ENCODE results near the gene ARID1B. TPM values are rescaled to one million over a fixed set of nuclear protein-coding genes. Genes with fewer than 3 reads are reported as not detected.

Gene ARID1B
- total RNA-seq, 2 donors from 2014 or later = 69.0 to 85.4 TPM

DNA sequence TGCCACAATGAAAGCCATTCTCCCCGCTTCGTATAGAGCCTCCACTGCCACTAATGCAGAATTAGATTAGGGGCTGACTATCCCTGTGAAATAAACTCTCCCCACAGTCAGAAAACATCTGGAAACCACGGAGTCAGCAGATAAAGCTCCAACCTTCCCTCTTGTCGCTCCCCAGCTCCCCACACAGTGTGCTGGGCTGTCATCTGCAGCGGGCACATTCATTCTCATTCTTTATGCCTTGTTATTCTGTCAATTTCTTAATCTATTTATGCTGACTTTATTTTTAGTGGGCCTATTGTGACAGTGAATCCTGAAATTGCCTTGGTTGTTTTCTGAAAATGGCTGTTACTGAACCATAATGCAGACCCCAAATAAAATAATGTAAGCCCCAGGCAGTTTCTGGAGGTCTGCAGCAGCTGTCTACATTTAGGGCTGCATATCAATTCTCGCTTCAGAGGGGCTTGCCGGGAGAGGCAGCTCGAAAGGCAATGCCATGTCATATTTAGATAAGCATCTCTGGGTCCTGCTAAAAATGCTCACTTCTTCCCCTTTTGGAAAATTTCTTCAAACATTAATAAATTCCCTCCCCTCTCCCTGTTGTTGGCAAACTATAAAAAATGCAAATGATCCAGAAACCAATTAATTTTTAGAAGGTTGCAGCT, 474.5 kb downstream of the ARID1B start:
- DNase-seq (no peak), ATAC-seq (no peak)
- intact Hi-C loops (cut with DNase I, micrococcal nuclease) = no loop called here

DNA sequence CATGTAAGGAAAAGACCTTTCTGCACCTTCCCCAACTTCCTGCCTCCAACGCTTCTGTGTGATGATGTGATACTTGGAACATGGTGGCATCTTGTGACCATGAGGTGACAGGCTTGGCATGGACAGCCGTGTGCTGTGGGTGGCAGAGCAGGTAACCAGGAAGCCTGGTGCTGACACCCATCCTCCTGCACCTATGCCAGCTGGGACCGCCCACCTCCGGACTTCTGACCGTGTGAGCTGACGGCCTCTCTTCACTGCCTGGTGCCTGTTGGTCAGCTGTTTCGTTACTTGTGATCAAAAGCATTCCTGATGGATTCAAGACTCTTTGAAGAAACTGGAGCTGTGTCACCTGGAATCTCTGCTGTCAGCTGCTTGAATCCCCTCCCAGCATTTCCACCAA, 475.8 kb downstream of the ARID1B start:
- intact Hi-C loops (cut with DNase I, micrococcal nuclease) = no loop called here
- ATAC-seq (peak; percentile 88), DNase-seq (peak in 1 of 2 donors; percentile 47)

DNA sequence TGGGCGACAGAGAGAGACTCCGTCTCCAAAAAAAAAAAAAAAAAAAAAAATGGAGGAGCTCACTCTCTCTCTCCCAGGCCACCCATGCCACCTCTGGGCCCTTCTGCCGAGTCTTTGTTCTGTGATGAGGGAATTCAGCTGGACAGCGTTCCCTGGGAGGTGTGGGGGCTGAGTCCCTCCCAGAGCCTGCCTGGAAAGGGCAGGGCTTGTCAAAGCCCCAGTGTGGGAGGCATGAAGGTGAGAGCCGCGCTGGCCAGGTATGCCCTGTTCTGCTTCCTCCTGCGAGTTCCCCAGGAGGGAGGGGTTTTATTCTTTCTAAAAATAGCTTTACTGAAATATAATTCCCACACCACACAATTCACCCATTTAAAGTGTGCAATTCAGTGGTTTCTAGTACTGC, 476.5 kb downstream of the ARID1B start:
- intact Hi-C loops (cut with DNase I, micrococcal nuclease) = no loop called here
- DNase-seq (peak in 1 of 2 donors; percentile 52), ATAC-seq (peak; percentile 87)

DNA sequence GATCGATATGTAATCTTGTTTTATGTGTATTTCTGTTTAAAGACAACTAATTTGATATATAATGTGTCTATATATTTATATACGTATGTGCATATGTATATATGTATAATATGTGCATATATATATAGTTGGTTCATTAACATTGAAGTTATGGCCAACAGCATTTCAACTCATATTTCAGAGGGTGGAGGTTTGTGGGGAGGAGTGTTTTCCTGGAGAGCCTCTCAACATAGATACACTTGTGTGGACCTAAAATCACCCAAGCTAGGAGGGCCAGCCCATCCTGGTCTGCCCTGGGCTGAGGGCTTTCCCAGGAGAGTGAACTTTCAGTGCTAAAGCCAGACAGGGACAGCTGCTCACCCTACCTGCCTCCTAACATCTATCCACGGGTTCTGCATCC, 477.4 kb downstream of the ARID1B start:
- ATAC-seq = no peak
- intact Hi-C loops (cut with DNase I, micrococcal nuclease) = no loop called here
- no peak for DNase-seq

DNA sequence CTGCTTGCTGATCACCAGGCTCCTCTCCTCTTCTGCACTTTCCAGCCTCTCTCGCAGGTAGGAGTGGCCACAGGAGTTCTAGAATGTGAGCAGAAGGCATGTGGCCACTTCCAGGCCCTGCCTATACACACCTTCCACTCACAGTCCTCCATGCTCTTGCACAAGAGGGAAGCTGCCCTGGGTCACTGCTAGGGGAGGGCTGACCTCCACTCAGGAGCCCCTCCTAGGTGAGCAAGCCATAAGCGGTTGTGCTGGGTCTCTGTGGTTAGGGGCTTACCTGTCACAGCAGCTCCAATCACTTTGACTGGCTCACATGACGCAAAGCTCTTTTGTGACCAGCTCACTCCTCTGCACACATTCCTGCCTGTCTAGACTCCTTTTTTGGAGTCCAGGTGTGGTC, 477.9 kb downstream of the ARID1B start:
- ATAC-seq (no peak), DNase-seq (no peak)
- intact Hi-C loops (cut with DNase I, micrococcal nuclease) = no loop called here

DNA sequence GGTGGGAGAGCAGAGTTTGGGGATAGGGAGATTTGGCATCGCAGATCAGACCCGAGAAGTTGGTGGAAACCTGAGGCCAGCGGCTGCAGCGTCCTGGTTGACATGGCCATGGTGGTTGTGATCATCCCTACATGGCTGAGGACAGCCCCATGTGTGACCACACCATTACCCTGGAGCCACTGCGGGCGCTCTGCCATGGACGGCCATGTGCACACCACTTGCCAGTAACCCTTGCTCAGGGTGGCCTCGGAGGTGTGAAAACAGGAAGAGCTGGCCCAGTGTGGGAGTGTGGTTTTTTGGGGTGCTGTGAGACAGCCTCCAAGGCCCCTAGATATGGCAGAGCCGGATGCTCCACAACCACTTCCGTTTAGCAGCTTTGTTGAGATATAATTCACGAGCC, 481.7 kb downstream of the ARID1B start:
- ATAC-seq = no peak
- DNase-seq = no peak
- intact Hi-C loops (cut with DNase I, micrococcal nuclease) = no loop called here

DNA sequence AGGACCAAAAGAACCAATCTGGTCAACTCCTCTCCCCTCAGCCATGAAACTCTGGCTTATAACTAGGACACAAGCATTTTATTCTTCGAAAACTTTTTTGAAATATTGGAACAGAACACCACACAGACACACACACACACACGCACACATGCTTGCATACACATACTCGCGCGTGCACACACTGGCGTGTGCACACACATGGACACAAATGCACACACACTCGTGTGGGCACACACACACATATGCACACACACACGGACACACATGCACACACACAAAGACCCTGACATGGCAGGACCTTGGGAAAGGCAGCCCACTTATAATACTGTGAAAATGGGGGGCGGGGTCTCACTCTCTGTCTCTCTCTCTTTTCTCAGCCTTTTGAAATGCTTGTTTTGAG, 482.3 kb downstream of the ARID1B start:
- DNase-seq (no peak), ATAC-seq (no peak)
- intact Hi-C loops (cut with DNase I, micrococcal nuclease) = no loop called here

Small RNAs within 50 kb of the gene (microRNA-seq; reads per million reads assigned to microRNA genes)
- gene MIR4466 = 0 reads per million in 2 donors
